B cell (primary cell): ENCODE data around the gene RNF157. TPM values are rescaled to one million over a fixed set of nuclear protein-coding genes. Genes with fewer than 3 reads are reported as not detected.

Experiments
- ATAC-seq: fragments of 200-7000 bp; cut with Tn5 transposase; one replicate; pipeline ENCODE4 v1.10.0; 2021; ENCODE audit warnings: low read depth, mild to moderate bottlenecking, moderate number of reproducible peaks, moderate library complexity
- CTCF ChIA-PET: fragments of 350-600 bp; sonication (Branson Sonifier 250); formaldehyde crosslinking; loops from one replicate; lab custom pipeline; 2021; ENCODE audit warnings: antibody characterized with exemption, inconsistent platforms; lab: Charles Lee
- POLR2A ChIA-PET: fragments of 350-600 bp; sonication (Branson Sonifier 250); formaldehyde crosslinking; loops from one replicate; lab custom pipeline; 2021; ENCODE audit warnings: antibody characterized with exemption; lab: Charles Lee
- DNase-seq: peaks from one replicate; pipeline ENCODE4 v3.0.0; 2013
- H2AFZ ChIP-seq: 2 replicates; pipeline ENCODE4 v1.6.1; 2012; ENCODE audit warnings: mild to moderate bottlenecking, low read depth, low read length; ENCODE audit not compliant: insufficient read depth, poor library complexity, severe bottlenecking
- H3K27ac ChIP-seq, 2 donors: 1 replicate in 1 of 2; 2 replicates in 1 of 2; pipeline ENCODE4 v1.5.1; 2012 to 2013; ENCODE audit warnings: low read length in 2 of 2, mild to moderate bottlenecking in 2 of 2, moderate library complexity in 1 of 2
- H3K27me3 ChIP-seq, 4 experiments: fragments of 200-600 bp in 1 of 4; sonication (generic) in 1 of 4; replicated peaks in 1 of 4; 1 replicate in 2 of 4; 2 replicates in 2 of 4; pipeline versions ENCODE4 v1.6.1 to v1.7.0; 2013 to 2016; ENCODE audit warnings: low read length in 3 of 4, mild to moderate bottlenecking in 2 of 4, mixed read lengths in 1 of 4, moderate library complexity in 1 of 4; ENCODE audit not compliant: insufficient read depth in 4 of 4, control insufficient read depth in 3 of 4; ENCODE audit errors: control extremely low read depth in 1 of 4
- H3K36me3 ChIP-seq, 2 experiments: replicated peaks in 1 of 2; 1 replicate in 1 of 2; 2 replicates in 1 of 2; pipeline versions ENCODE4 v1.6.1 to v1.7.1; 2013; ENCODE audit warnings: low read length in 1 of 2; ENCODE audit not compliant: insufficient read depth in 2 of 2, control insufficient read depth in 1 of 2; ENCODE audit errors: control extremely low read depth in 1 of 2, extremely low read depth in 1 of 2
- H3K4me1 ChIP-seq, 2 donors: fragments of 200-600 bp in 1 of 2; sonication (generic) in 1 of 2; 1 replicate in 1 of 2; 2 replicates in 1 of 2; pipeline versions ENCODE4 v1.5.1 to v1.6.1; 2013 to 2017; ENCODE audit warnings: low read length in 2 of 2; ENCODE audit not compliant: control insufficient read depth in 2 of 2, insufficient read depth in 2 of 2
- H3K4me2 ChIP-seq: replicated peaks from 2 replicates; pipeline ENCODE3; 2012; ENCODE audit warnings: mild to moderate bottlenecking, low read depth, low read length; ENCODE audit not compliant: poor library complexity, severe bottlenecking
- H3K4me3 ChIP-seq, 5 experiments: fragments of 200-600 bp in 1 of 5; sonication (generic) in 1 of 5; 1 replicate in 3 of 5; 2 replicates in 2 of 5; pipeline versions ENCODE4 v1.5.1 to v1.7.0; 2011 to 2016; ENCODE audit warnings: low read length in 4 of 5, mild to moderate bottlenecking in 4 of 5, low read depth in 2 of 5, control low read depth in 1 of 5, moderate library complexity in 1 of 5; ENCODE audit not compliant: insufficient read depth in 1 of 5; ENCODE audit errors: control extremely low read depth in 1 of 5, extremely low read depth in 1 of 5
- H3K79me2 ChIP-seq: fragments of 200-600 bp; sonication (generic); one replicate; pipeline ENCODE4 v1.6.0; 2016; ENCODE audit warnings: low read length; ENCODE audit not compliant: control insufficient read depth, insufficient read depth
- H3K9ac ChIP-seq: fragments of 200-600 bp; sonication (generic); 2 replicates; pipeline ENCODE4 v1.6.1; 2017; ENCODE audit warnings: mild to moderate bottlenecking, low read length, moderate library complexity
- H3K9me3 ChIP-seq, 3 donors: one replicate each; pipeline versions ENCODE4 v1.6.1 to v1.7.1; 2013; ENCODE audit warnings: low read length in 2 of 3; ENCODE audit not compliant: control insufficient read depth in 2 of 3, insufficient read depth in 1 of 3; ENCODE audit errors: control extremely low read depth in 1 of 3
- H4K20me1 ChIP-seq: 2 replicates; pipeline ENCODE4 v1.6.0; 2012; ENCODE audit warnings: mild to moderate bottlenecking, low read length; ENCODE audit not compliant: insufficient read depth, control insufficient read depth, poor library complexity, severe bottlenecking
- H3K27ac Mint-ChIP-seq: one replicate; pipeline ENCODE4 v1.8.0; 2021; ENCODE audit warnings: mixed read lengths
- H3K27me3 Mint-ChIP-seq: one replicate; pipeline ENCODE4 v1.8.0; 2021; ENCODE audit warnings: mixed read lengths
- H3K4me1 Mint-ChIP-seq: one replicate; pipeline ENCODE4 v1.8.0; 2021; ENCODE audit warnings: mixed read lengths
- H3K4me3 Mint-ChIP-seq: one replicate; pipeline ENCODE4 v1.8.0; 2021; ENCODE audit warnings: mixed read lengths
- H3K9me3 Mint-ChIP-seq: one replicate; pipeline ENCODE4 v1.8.0; 2022; ENCODE audit warnings: mixed read lengths; ENCODE audit not compliant: insufficient read depth
- EZH2 ChIP-seq: IDR thresholded peaks from 2 replicates; pipeline ENCODE4 v1.6.1; 2012; ENCODE audit warnings: borderline replicate concordance, low read depth, mild to moderate bottlenecking, moderate library complexity, low read length; ENCODE audit not compliant: insufficient read depth, poor library complexity, severe bottlenecking
- WGBS: methylation state at CpG from one replicate; pipeline ENCODE4 v1.1.5; 2013; ENCODE audit warnings: missing lambda C conversion rate; ENCODE audit not compliant: insufficient coverage; 5-methylcytosine and 5-hydroxymethylcytosine counted together
- intact Hi-C: fragments of 100-400 bp; cut with micrococcal nuclease; formaldehyde crosslinking; loops from one replicate; pipeline ENCODE4 v1.10.0; 2022
- polyA plus RNA-seq: library from polyadenylated mRNA; depleted of rRNA; stranded (reverse); fragments of >200 nt; gene quantifications from 2 replicates; pipeline ENCODE4 v1.2.3, GENCODE V29; 2012
- total RNA-seq, 2 donors: library from RNA; stranded (reverse); fragments of 120-200 nt in 1 of 2; gene quantifications; 1 replicate in 1 of 2; 2 replicates in 1 of 2; pipeline versions ENCODE4 v1.2.3 to v1.2.4, GENCODE V29; 2013 to 2022
- TF ChIP-seq, protein P1 (sequence below): fragments of 200-600 bp; IDR thresholded peaks from one replicate; pipeline ENCODE4 v1.8.0; 2022; ENCODE audit warnings: antibody characterized with exemption, mild to moderate bottlenecking

RNF157 gene
- total and polyA plus RNA-seq, 2 donors (not counting 1 experiment from before 2014, with no cell fraction given), result 0.54 to 1.2 TPM

DNA sequence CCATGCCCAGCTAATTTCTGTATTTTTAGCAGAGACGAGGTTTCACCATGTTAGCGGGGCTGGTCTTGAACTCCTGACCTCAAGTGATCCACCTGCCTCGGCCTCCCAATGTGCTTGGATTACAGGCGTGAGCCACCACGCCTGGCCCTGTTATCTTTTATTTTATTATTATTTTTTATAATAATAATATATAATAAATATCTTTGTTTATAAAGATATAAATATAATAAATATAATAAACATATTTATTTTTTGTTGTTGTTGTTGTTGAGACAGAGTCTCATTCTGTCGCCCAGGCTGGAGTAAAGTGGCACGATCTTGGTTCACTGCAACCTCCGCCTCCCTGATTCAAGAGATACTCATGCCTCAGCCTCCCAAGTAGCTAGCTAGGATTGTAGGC is 7.0 kb upstream of the RNF157 start:
- no peak for DNase-seq
- intact Hi-C loops, result no loop called here
- H3K27me3 Mint-ChIP-seq, result peaks cover 20% of the 10 kb centered on the region
- TF ChIP-seq EZH2, result no peak
- TF ChIP-seq, protein P1, sequence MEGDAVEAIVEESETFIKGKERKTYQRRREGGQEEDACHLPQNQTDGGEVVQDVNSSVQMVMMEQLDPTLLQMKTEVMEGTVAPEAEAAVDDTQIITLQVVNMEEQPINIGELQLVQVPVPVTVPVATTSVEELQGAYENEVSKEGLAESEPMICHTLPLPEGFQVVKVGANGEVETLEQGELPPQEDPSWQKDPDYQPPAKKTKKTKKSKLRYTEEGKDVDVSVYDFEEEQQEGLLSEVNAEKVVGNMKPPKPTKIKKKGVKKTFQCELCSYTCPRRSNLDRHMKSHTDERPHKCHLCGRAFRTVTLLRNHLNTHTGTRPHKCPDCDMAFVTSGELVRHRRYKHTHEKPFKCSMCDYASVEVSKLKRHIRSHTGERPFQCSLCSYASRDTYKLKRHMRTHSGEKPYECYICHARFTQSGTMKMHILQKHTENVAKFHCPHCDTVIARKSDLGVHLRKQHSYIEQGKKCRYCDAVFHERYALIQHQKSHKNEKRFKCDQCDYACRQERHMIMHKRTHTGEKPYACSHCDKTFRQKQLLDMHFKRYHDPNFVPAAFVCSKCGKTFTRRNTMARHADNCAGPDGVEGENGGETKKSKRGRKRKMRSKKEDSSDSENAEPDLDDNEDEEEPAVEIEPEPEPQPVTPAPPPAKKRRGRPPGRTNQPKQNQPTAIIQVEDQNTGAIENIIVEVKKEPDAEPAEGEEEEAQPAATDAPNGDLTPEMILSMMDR, result no peak
- Histone ChIP-seq H3K27me3 (peaks cover 0 to 20% (median 11%) of the 10 kb centered on the region in 4 experiments), H3K36me3 (no peaks in the 10 kb centered on the region), H3K27ac (no peak overlapping the region), H3K4me2 (no peak overlapping the region), H3K79me2 (peaks cover 4% of the 10 kb centered on the region), H3K9me3 (no peaks in the 10 kb centered on the region), H3K4me1 (peaks cover 20% of the 10 kb centered on the region in 2 donors), H4K20me1 (no peaks in the 10 kb centered on the region), H3K9ac (no peak overlapping the region), H2AFZ (no peak overlapping the region), H3K4me3 (no peak overlapping the region)
- WGBS, result 98% methylated on average over 4 of the region's 8 CpGs
- peaks cover 24% of the 10 kb centered on the region for H3K4me1 Mint-ChIP-seq
- no peaks in the 10 kb centered on the region for H3K9me3 Mint-ChIP-seq
- no peak overlapping the region for H3K27ac Mint-ChIP-seq
- no peak for ATAC-seq
- H3K4me3 Mint-ChIP-seq, result no peak overlapping the region
- ChIA-PET CTCF (interaction anchor here (0.8 to 2.3 kb wide), 7 partner anchors 13 to 65 kb away, joined by 3 to 15 read pairs (median 4); no protein-coding TSS in a partner anchor), POLR2A (interaction anchor here (2.4 kb wide), 1 partner anchor 20 kb away, joined by 6 read pairs; no protein-coding TSS in a partner anchor)
